SU-DHL-6 (cell line): ENCODE data around the gene RASGRP3.

Experiments used
- EZH2phosphoT487 ChIP-seq: fragments of 200-600 bp; sonication (generic), shearing (Covaris generic); conservative IDR thresholded peaks from 2 replicates; pipeline ENCODE4 v1.6.1; 2018; ENCODE audit warnings: mild to moderate bottlenecking, antibody characterized with exemption, low read length, moderate library complexity, mixed read lengths
- TF ChIP-seq, protein P1 (sequence below): fragments of 200-600 bp; sonication (generic); IDR thresholded peaks from one replicate; pipeline ENCODE4 v1.5.1; 2017; ENCODE audit warnings: antibody characterized with exemption, mild to moderate bottlenecking, low read length, moderate library complexity; ENCODE audit not compliant: insufficient read depth, poor library complexity, severe bottlenecking

DNA sequence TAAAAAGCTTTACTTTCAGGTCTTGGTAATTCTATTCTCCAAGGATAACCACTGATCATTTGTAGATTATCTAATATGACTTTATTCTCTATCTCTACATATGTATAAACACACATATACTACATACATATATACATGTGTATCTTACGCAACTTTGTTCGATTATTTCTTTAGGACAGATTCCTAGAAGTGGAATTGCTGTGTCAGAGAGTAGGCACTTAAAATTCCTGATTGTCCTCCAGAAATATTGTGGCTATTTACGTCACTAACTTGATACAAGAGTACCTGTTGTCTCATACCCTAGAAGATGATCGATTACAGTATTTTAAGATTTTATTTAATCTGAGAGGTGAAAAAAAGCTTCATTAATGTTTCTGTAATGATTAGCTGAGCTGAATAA is 64.8 kb downstream of the RASGRP3 start:
- TF ChIP-seq, protein P1, sequence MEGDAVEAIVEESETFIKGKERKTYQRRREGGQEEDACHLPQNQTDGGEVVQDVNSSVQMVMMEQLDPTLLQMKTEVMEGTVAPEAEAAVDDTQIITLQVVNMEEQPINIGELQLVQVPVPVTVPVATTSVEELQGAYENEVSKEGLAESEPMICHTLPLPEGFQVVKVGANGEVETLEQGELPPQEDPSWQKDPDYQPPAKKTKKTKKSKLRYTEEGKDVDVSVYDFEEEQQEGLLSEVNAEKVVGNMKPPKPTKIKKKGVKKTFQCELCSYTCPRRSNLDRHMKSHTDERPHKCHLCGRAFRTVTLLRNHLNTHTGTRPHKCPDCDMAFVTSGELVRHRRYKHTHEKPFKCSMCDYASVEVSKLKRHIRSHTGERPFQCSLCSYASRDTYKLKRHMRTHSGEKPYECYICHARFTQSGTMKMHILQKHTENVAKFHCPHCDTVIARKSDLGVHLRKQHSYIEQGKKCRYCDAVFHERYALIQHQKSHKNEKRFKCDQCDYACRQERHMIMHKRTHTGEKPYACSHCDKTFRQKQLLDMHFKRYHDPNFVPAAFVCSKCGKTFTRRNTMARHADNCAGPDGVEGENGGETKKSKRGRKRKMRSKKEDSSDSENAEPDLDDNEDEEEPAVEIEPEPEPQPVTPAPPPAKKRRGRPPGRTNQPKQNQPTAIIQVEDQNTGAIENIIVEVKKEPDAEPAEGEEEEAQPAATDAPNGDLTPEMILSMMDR, result no peak
- TF ChIP-seq EZH2phosphoT487, result no peak
